IMR-90 (cell line): Measurements from ENCODE around the gene GLO1. TPM values are rescaled to one million over a fixed set of nuclear protein-coding genes. Genes with fewer than 3 reads are reported as not detected.

Experiments
- ATAC-seq: fragments of 200-7000 bp; cut with Tn5 transposase; 2 replicates; pipeline ENCODE4 v1.9.1; 2020; ENCODE audit warnings: low read depth, mild to moderate bottlenecking, moderate library complexity
- BruUV-seq: library from RNA; stranded (reverse); fragments of 400-500 nt; replicated peaks from 2 replicates; lab custom pipeline; 2021; lab: Mats Ljungman, UMichigan
- CTCF ChIA-PET: fragments of 300-600 bp; formaldehyde crosslinking; extraction: SDS; loops from one replicate; lab custom pipeline; 2021; ENCODE audit warnings: antibody characterized with exemption; lab: Yijun Ruan, JAX
- POLR2A ChIA-PET: fragments of 300-600 bp; sonication (Branson Sonifier 250); formaldehyde crosslinking; loops from one replicate; lab custom pipeline; 2022; ENCODE audit warnings: antibody characterized with exemption; ENCODE audit not compliant: unreplicated experiment; lab: Charles Lee
- DNase-seq: peaks from one replicate; pipeline ENCODE4 v3.0.0; 2013
- H2AFZ ChIP-seq: replicated peaks from 2 replicates; pipeline ENCODE3; 2013; ENCODE audit warnings: low read length, mild to moderate bottlenecking; ENCODE audit not compliant: poor library complexity
- H2AK5ac ChIP-seq: 2 replicates; pipeline ENCODE4 v1.6.1; 2013; ENCODE audit warnings: low read depth, low read length, inconsistent platforms
- H2AK9ac ChIP-seq: replicated peaks from 2 replicates; pipeline ENCODE3; 2013; ENCODE audit warnings: mild to moderate bottlenecking, low read depth, low read length, moderate library complexity; ENCODE audit not compliant: poor library complexity
- H2BK120ac ChIP-seq: 2 replicates; pipeline ENCODE4 v1.6.1; 2013; ENCODE audit warnings: low read depth, low read length, inconsistent platforms
- H2BK15ac ChIP-seq: 3 replicates; pipeline ENCODE4 v1.6.1; 2013; ENCODE audit warnings: low read depth, low read length, inconsistent platforms
- H2BK20ac ChIP-seq: 2 replicates; pipeline ENCODE4 v1.6.1; 2013; ENCODE audit warnings: low read depth, mild to moderate bottlenecking, inconsistent platforms, low read length, moderate library complexity
- H2BK5ac ChIP-seq: 2 replicates; pipeline ENCODE4 v1.6.1; 2013; ENCODE audit warnings: mild to moderate bottlenecking, low read depth, low read length, inconsistent platforms; ENCODE audit not compliant: poor library complexity, severe bottlenecking
- H3K14ac ChIP-seq: replicated peaks from 2 replicates; pipeline ENCODE4 v1.6.1; 2013; ENCODE audit warnings: low read depth, low read length, inconsistent platforms
- H3K18ac ChIP-seq: 2 replicates; pipeline ENCODE4 v1.6.1; 2013; ENCODE audit warnings: low read depth, low read length, control low read depth
- H3K23ac ChIP-seq: 2 replicates; pipeline ENCODE4 v1.6.1; 2013; ENCODE audit warnings: low read depth, low read length, inconsistent platforms
- H3K27ac ChIP-seq: 2 replicates; pipeline ENCODE4 v1.5.1; 2013; ENCODE audit warnings: mild to moderate bottlenecking, control low read depth, low read length; ENCODE audit not compliant: insufficient read depth
- H3K27me3 ChIP-seq: 2 replicates; pipeline ENCODE4 v1.6.1; 2013; ENCODE audit warnings: low read length; ENCODE audit not compliant: control insufficient read depth, insufficient read depth
- H3K36me3 ChIP-seq: 2 replicates; pipeline ENCODE4 v1.6.1; 2013; ENCODE audit warnings: low read length, mixed read lengths; ENCODE audit not compliant: control insufficient read depth, insufficient read depth
- H3K4ac ChIP-seq: 2 replicates; pipeline ENCODE4 v1.6.1; 2013; ENCODE audit warnings: low read depth, low read length, inconsistent platforms
- H3K4me1 ChIP-seq: 2 replicates; pipeline ENCODE4 v1.6.1; 2013; ENCODE audit warnings: low read length, mixed read lengths; ENCODE audit not compliant: control insufficient read depth, insufficient read depth
- H3K4me2 ChIP-seq: 2 replicates; pipeline ENCODE4 v1.6.1; 2013; ENCODE audit warnings: low read depth, mild to moderate bottlenecking, control low read depth, low read length, moderate library complexity
- H3K4me3 ChIP-seq: 2 replicates; pipeline ENCODE4 v1.5.1; 2013; ENCODE audit warnings: low read depth, mild to moderate bottlenecking, control low read depth, low read length, moderate library complexity; ENCODE audit not compliant: insufficient read depth
- H3K56ac ChIP-seq: 2 replicates; pipeline ENCODE4 v1.6.1; 2013; ENCODE audit warnings: low read length, inconsistent platforms; ENCODE audit not compliant: insufficient read depth; ENCODE audit errors: extremely low read depth
- H3K79me1 ChIP-seq, 2 experiments: 2 replicates each; pipeline ENCODE4 v1.6.1; 2013; ENCODE audit warnings: low read length in 2 of 2, inconsistent platforms in 1 of 2, low read depth in 1 of 2
- H3K9ac ChIP-seq: 2 replicates; pipeline ENCODE4 v1.6.1; 2013; ENCODE audit warnings: low read depth, low read length, control low read depth
- H3K9me1 ChIP-seq: 2 replicates; pipeline ENCODE4 v1.6.1; 2013; ENCODE audit warnings: low read length, inconsistent platforms; ENCODE audit not compliant: insufficient read depth
- H3K9me3 ChIP-seq: 2 replicates; pipeline ENCODE4 v1.6.1; 2013; ENCODE audit warnings: low read length; ENCODE audit not compliant: control insufficient read depth, insufficient read depth
- H4K20me1 ChIP-seq: 2 replicates; pipeline ENCODE4 v1.6.1; 2013; ENCODE audit warnings: low read length, inconsistent platforms; ENCODE audit not compliant: insufficient read depth
- H4K5ac ChIP-seq: 2 replicates; pipeline ENCODE4 v1.6.1; 2013; ENCODE audit warnings: mild to moderate bottlenecking, low read depth, low read length, control low read depth
- H4K8ac ChIP-seq, 2 experiments: 2 replicates each; pipeline ENCODE4 v1.6.1; 2013; ENCODE audit warnings: low read depth in 2 of 2, low read length in 2 of 2, control low read depth in 1 of 2, inconsistent platforms in 1 of 2
- H4K91ac ChIP-seq: 2 replicates; pipeline ENCODE4 v1.6.1; 2013; ENCODE audit warnings: low read depth, low read length, inconsistent platforms; ENCODE audit not compliant: insufficient read depth
- BHLHE40 ChIP-seq: fragments of 150-350 bp; IDR thresholded peaks from 2 replicates; pipeline ENCODE4 v1.6.1; 2016; ENCODE audit warnings: mild to moderate bottlenecking, low read depth, low read length
- ELK1 ChIP-seq: fragments of 150-350 bp; IDR thresholded peaks from 2 replicates; pipeline ENCODE4 v1.6.1; 2016; ENCODE audit warnings: low read depth, mild to moderate bottlenecking, low read length, moderate library complexity, borderline replicate concordance
- MAFK ChIP-seq: IDR thresholded peaks from 2 replicates; pipeline ENCODE4 v1.6.1; 2012; ENCODE audit warnings: low read depth, low read length, improper control_type of control experiment
- MAZ ChIP-seq: IDR thresholded peaks from 2 replicates; pipeline ENCODE4 v1.6.1; 2012; ENCODE audit warnings: low read depth, mild to moderate bottlenecking, low read length, improper control_type of control experiment, moderate library complexity, borderline replicate concordance
- POLR2A ChIP-seq: IDR thresholded peaks from 2 replicates; pipeline ENCODE4 v1.6.1; 2012; ENCODE audit warnings: mild to moderate bottlenecking, low read depth, low read length
- RAD21 ChIP-seq: IDR thresholded peaks from 2 replicates; pipeline ENCODE4 v1.6.1; 2012; ENCODE audit warnings: low read length, improper control_type of control experiment
- USF2 ChIP-seq: fragments of 150-350 bp; IDR thresholded peaks from 2 replicates; pipeline ENCODE4 v1.6.1; 2017; ENCODE audit warnings: mild to moderate bottlenecking, antibody characterized with exemption, low read length, low read depth
- WGBS, 2 experiments: methylation state at CpG; one replicate each; pipeline versions ENCODE4 v1.1.5 to v1.1.7; 2013; ENCODE audit warnings: missing lambda C conversion rate in 2 of 2; ENCODE audit not compliant: insufficient read length in 1 of 2; ENCODE audit errors: extremely low coverage in 2 of 2; 5-methylcytosine and 5-hydroxymethylcytosine counted together
- dilution Hi-C: fragments of 300-500 bp; cut with HindIII; formaldehyde crosslinking; loops from one replicate; pipeline ENCODE4 v1.14.3; 2018; ENCODE audit warnings: low sequenced_read_pairs; ENCODE audit not compliant: unreplicated experiment
- in situ Hi-C: fragments of 300-500 bp; cut with MboI; formaldehyde crosslinking; loops from 3 replicates; pipeline ENCODE4 v1.14.3; 2019; ENCODE audit warnings: low sequenced_read_pairs, inconsistent platforms, mixed read lengths
- intact Hi-C: fragments of 100-400 bp; cut with micrococcal nuclease; formaldehyde crosslinking; loops from 2 replicates; pipeline ENCODE4 v1.10.0; 2022
- polyA plus RNA-seq, 3 experiments: library from polyadenylated mRNA; depleted of rRNA; stranded (reverse); fragments of >200 nt; gene quantifications; 2 replicates each; pipeline ENCODE4 v1.2.3, GENCODE V29; 2012; ENCODE audit warnings: low replicate concordance in 1 of 3
- total RNA-seq: library from RNA; depleted of rRNA; stranded (reverse); fragments of >200 nt; gene quantifications from 2 replicates; pipeline ENCODE4 v1.2.3, GENCODE V29; 2012

Gene GLO1
- total and polyA plus RNA-seq, 2 of the 4 experiments (the other 2 are of a cell fraction): 65.1 to 111 TPM

- H2BK20ac ChIP-seq: no peak overlapping the region
- no peak overlapping the region for H3K4ac ChIP-seq
- no CpG with 5 or more reads among the region's 4 CpGs for WGBS, 2 experiments
- intact Hi-C loops (no loop called here), in situ Hi-C loops (no loop called here), dilution Hi-C loops (no loop called here)
- H2AK5ac ChIP-seq: no peak overlapping the region
- no peak overlapping the region for H3K56ac ChIP-seq
- CTCF ChIA-PET: no interaction called here
- no peak overlapping the region for H3K27ac ChIP-seq
- no peak overlapping the region for H2BK120ac ChIP-seq
- no peak for TF ChIP-seq POLR2A
- TF ChIP-seq USF2: no peak
- TF ChIP-seq ELK1: no peak
- no peak for TF ChIP-seq BHLHE40
- TF ChIP-seq MAFK: no peak
- no peak for TF ChIP-seq MAZ
- TF ChIP-seq RAD21: no peak
- POLR2A ChIA-PET: no interaction called here
- no peaks in the 10 kb centered on the region for H3K4me1 ChIP-seq
- H4K20me1 ChIP-seq: no peaks in the 10 kb centered on the region
- no TSS peak for BruUV-seq
- no peak for DNase-seq
- no peak overlapping the region for H3K14ac ChIP-seq
- H3K4me3 ChIP-seq: no peak overlapping the region
- no peaks in the 10 kb centered on the region for H3K36me3 ChIP-seq
- no peak overlapping the region for H2BK5ac ChIP-seq
- H2AK9ac ChIP-seq: no peak overlapping the region
- H3K79me1 ChIP-seq: no peaks in the 10 kb centered on the region
- no peak overlapping the region for H4K8ac ChIP-seq
- peak overlapping the region; percentile 77; the same call in 1 of the 2 replicates for H3K4me2 ChIP-seq
- H3K9me3 ChIP-seq: no peaks in the 10 kb centered on the region
- peaks cover 27% of the 10 kb centered on the region for H3K27me3 ChIP-seq
- H3K18ac ChIP-seq: no peak overlapping the region
- no peak overlapping the region for H4K5ac ChIP-seq
- no peaks in the 10 kb centered on the region for H3K9me1 ChIP-seq
- ATAC-seq: 0 out of 2 replicates have a peak, but pooled peaks have one; percentile 17
- no peak overlapping the region for H2BK15ac ChIP-seq
- H3K23ac ChIP-seq: no peak overlapping the region
- H3K9ac ChIP-seq: no peak overlapping the region
- no peak overlapping the region for H4K91ac ChIP-seq
- no peak overlapping the region for H2AFZ ChIP-seq
Measured at GRCh38 chr6:38714239-38715015, 11.5 kb upstream of the GLO1 start.
